Measurements from ENCODE around the gene ZNF516. TPM values are rescaled to one million over a fixed set of nuclear protein-coding genes. Genes with fewer than 3 reads are reported as not detected.

Gene ZNF516
- total and polyA plus RNA-seq, 10 of the 15 experiments (the other 5 are each of a cell fraction or from before 2014, with no cell fraction given), result 2.0 to 32.0 (median 8.3) TPM

DNA sequence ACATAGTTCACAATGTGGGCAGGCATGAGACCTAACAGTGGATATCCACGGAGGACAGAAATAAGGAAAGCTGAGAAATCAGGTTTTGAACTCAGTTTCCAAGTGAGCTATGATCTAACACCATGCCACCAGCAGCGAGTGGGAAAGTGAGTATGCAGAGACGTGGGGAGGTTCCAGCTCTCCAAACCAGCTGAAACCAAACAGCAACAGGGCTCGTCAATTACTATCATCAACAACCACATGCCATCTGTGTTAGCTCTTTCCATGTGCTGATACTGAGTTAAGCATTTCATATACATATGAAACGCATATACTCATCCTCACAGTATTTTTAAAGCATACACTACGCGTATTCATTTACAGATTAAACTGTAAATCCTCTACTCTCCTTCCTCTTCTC lies 172.4 kb downstream of the ZNF516 start (continued):
- TF ChIP-seq TARDBP (IDR thresholded peaks at IDR 0.05; ENCODE audit: borderline replicate concordance) (no peak), FOXK2 (IDR thresholded peaks at IDR 0.05) (no peak), CREM (IDR thresholded peaks at IDR 0.05; ENCODE audit: low read depth) (no peak)
- TF ChIP-seq, protein P1, sequence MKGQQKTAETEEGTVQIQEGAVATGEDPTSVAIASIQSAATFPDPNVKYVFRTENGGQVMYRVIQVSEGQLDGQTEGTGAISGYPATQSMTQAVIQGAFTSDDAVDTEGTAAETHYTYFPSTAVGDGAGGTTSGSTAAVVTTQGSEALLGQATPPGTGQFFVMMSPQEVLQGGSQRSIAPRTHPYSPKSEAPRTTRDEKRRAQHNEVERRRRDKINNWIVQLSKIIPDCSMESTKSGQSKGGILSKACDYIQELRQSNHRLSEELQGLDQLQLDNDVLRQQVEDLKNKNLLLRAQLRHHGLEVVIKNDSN (IDR thresholded peaks at IDR 0.05; ENCODE audit: borderline replicate concordance, extremely low read length, insufficient read depth, low read depth, low read length), result no peak

DNA sequence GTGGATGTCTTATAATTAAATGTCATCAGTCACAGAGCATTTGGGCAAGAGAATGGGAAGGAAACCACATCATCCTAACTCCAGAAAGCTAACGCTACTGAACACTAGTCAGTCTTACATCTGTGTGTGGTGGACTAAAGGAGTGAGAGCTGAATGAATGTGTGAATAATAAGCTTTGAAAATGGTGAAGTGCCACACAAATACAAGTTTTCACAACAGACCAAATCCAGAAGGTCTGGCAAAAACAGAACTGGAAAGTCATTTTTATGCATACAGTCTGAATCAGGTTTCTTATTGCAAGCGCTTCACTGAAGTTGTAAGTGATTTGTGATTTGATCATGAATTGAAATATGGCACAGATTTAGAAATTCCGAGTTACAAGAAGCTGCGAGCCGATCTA lies 175.7 kb downstream of the ZNF516 start:
- Histone ChIP-seq H3K9ac (ENCODE audit: control insufficient read depth, insufficient read depth, low read length) (no peak overlapping the region), H3K36me3 (ENCODE audit: control insufficient read depth in 2 of 2, insufficient read depth in 2 of 2, low read length in 1 of 2) (no peaks in the 10 kb centered on the region), H3K4me3 (no peak overlapping the region), H2AFZ (ENCODE audit: control insufficient read depth, low read depth, low read length) (no peak overlapping the region), H3K9me3 (replicated peaks; ENCODE audit: control insufficient read depth, insufficient read depth, low read length) (no peaks in the 10 kb centered on the region), H3K4me2 (ENCODE audit: control insufficient read depth, insufficient read depth) (no peak overlapping the region), H4K20me1 (ENCODE audit: control insufficient read depth, insufficient read depth) (no peaks in the 10 kb centered on the region), H3K27ac (ENCODE audit: control insufficient read depth, insufficient read depth) (no peak overlapping the region), H3K4me1 (ENCODE audit: control insufficient read depth, insufficient read depth, low read length) (no peaks in the 10 kb centered on the region), H3K27me3 (replicated peaks in 1 of 2; ENCODE audit: control insufficient read depth in 2 of 2, insufficient read depth in 2 of 2, low read length in 1 of 2) (no peaks in the 10 kb centered on the region), H3K79me2 (ENCODE audit: control insufficient read depth, insufficient read depth, low read length) (no peaks in the 10 kb centered on the region)
- ChIA-PET SMC1A (ENCODE audit: uncharacterized antibody, unreplicated experiment) (interaction anchor here (1.0 kb wide), 1 partner anchor 23 kb away, joined by 3 read pairs; no protein-coding TSS in a partner anchor), POLR2A (no interaction called here), RAD21 (ENCODE audit: unreplicated experiment) (no interaction called here), CTCF (no interaction called here)
- intact Hi-C loops (cut with micrococcal nuclease; ENCODE audit: unreplicated experiment) (no loop called here), in situ Hi-C loops (cut with MboI) (no loop called here)
- FAIRE-seq, result no peak
- ATAC-seq, result no peak
- BruUV-seq (replicated peaks), result no TSS peak
- DNase-seq (ENCODE audit: low read depth, low spot score), result no peak
- no peak for TF ChIP-seq CREB1 (IDR thresholded peaks at IDR 0.05; ENCODE audit: low read depth)
- 31% methylated on average over 5 of the region's 5 CpGs for WGBS (ENCODE audit: insufficient coverage, insufficient replicate concordance, low lambda C conversion rate, missing lambda C conversion rate)

DNA sequence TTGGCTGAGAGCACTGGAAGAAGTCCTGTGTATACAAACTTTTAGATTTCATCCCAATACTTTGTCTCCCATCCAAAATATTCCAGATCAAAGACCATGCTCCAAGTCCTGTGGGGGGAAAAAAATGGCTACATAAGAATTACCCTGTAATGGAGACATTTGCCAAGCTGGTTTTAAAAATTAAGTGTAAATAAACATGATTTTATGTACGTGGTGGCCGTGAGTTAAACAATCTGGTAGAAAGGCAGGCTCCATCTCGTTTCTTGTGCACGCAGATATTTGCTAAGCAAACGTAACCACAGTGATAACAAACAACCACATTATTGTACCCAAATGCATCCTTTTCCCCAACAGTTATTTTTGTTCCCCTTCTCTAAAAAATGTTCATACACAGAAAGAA lies 176.4 kb downstream of the ZNF516 start:
- ChIA-PET POLR2A (no interaction called here), CTCF (no interaction called here)
- TF ChIP-seq MTA3 (IDR thresholded peaks at IDR 0.05; ENCODE audit: borderline replicate concordance, low read length), result no peak
- no peak for TF ChIP-seq RAD51 (IDR thresholded peaks at IDR 0.05)
- TF ChIP-seq SUZ12 (IDR thresholded peaks at IDR 0.05; ENCODE audit: unreplicated experiment), result no peak
- no peak for TF ChIP-seq RUNX3 (IDR thresholded peaks at IDR 0.05; ENCODE audit: low read length)
- TF ChIP-seq NFYB (IDR thresholded peaks at IDR 0.05; ENCODE audit: insufficient read depth, low read depth, low read length), result no peak
- TF ChIP-seq YY1 (IDR thresholded peaks at IDR 0.05; ENCODE audit: low read depth, low read length), result no peak
- no peak for TF ChIP-seq WRNIP1 (IDR thresholded peaks at IDR 0.05; ENCODE audit: borderline replicate concordance, low read depth, low read length)
- no peak for TF ChIP-seq TCF3 (IDR thresholded peaks at IDR 0.05; ENCODE audit: borderline replicate concordance, insufficient read depth, low read depth, low read length)
- no peak for TF ChIP-seq CBX5 (IDR thresholded peaks at IDR 0.05; ENCODE audit: low read depth)
- TF ChIP-seq JUND (IDR thresholded peaks at IDR 0.05; ENCODE audit: low read depth, low read length), result no peak
- no peak for TF ChIP-seq IKZF1 (conservative IDR thresholded peaks at IDR 0.05)

More for the DNA sequence above, 176.4 kb downstream of the ZNF516 start:
- no peak overlapping the region for H3K4me3 ChIP-seq
- H3K9ac ChIP-seq (ENCODE audit: control insufficient read depth, insufficient read depth, low read length), result no peak overlapping the region
- no peaks in the 10 kb centered on the region for H4K20me1 ChIP-seq (ENCODE audit: control insufficient read depth, insufficient read depth)
- ChIA-PET SMC1A (ENCODE audit: uncharacterized antibody, unreplicated experiment) (interaction anchor here (1.0 kb wide), 1 partner anchor 23 kb away, joined by 3 read pairs; no protein-coding TSS in a partner anchor), RAD21 (ENCODE audit: unreplicated experiment) (no interaction called here)
- H3K27ac ChIP-seq (ENCODE audit: control insufficient read depth, insufficient read depth), result no peak overlapping the region
- H2AFZ ChIP-seq (ENCODE audit: control insufficient read depth, low read depth, low read length), result no peak overlapping the region
- H3K79me2 ChIP-seq (ENCODE audit: control insufficient read depth, insufficient read depth, low read length), result no peaks in the 10 kb centered on the region
- 18% methylated on average over 5 of the region's 5 CpGs for WGBS (ENCODE audit: insufficient coverage, insufficient replicate concordance, low lambda C conversion rate, missing lambda C conversion rate)
- no peak for DNase-seq (ENCODE audit: low read depth, low spot score)
- no peaks in the 10 kb centered on the region for H3K9me3 ChIP-seq (replicated peaks; ENCODE audit: control insufficient read depth, insufficient read depth, low read length)
- no TSS peak for BruUV-seq (replicated peaks)
- intact Hi-C loops (cut with micrococcal nuclease; ENCODE audit: unreplicated experiment), result no loop called here
- H3K27me3 ChIP-seq (replicated peaks in 1 of 2; ENCODE audit: control insufficient read depth in 2 of 2, insufficient read depth in 2 of 2, low read length in 1 of 2), result no peaks in the 10 kb centered on the region
- no peak overlapping the region for H3K4me2 ChIP-seq (ENCODE audit: control insufficient read depth, insufficient read depth)
- H3K36me3 ChIP-seq (ENCODE audit: control insufficient read depth in 2 of 2, insufficient read depth in 2 of 2, low read length in 1 of 2), result no peaks in the 10 kb centered on the region
- no peaks in the 10 kb centered on the region for H3K4me1 ChIP-seq (ENCODE audit: control insufficient read depth, insufficient read depth, low read length)
- FAIRE-seq, result no peak
- in situ Hi-C loops (cut with MboI), result no loop called here
- ATAC-seq, result no peak

Data from GM12878 (cell line).